AG20443 (cell line): ENCODE results near the gene RNF144A.

Experiments used
- DNase-seq: peaks from one replicate; pipeline ENCODE4 v3.0.0; 2012; ENCODE audit warnings: low spot score, mixed read lengths

RNF144A gene

DNA sequence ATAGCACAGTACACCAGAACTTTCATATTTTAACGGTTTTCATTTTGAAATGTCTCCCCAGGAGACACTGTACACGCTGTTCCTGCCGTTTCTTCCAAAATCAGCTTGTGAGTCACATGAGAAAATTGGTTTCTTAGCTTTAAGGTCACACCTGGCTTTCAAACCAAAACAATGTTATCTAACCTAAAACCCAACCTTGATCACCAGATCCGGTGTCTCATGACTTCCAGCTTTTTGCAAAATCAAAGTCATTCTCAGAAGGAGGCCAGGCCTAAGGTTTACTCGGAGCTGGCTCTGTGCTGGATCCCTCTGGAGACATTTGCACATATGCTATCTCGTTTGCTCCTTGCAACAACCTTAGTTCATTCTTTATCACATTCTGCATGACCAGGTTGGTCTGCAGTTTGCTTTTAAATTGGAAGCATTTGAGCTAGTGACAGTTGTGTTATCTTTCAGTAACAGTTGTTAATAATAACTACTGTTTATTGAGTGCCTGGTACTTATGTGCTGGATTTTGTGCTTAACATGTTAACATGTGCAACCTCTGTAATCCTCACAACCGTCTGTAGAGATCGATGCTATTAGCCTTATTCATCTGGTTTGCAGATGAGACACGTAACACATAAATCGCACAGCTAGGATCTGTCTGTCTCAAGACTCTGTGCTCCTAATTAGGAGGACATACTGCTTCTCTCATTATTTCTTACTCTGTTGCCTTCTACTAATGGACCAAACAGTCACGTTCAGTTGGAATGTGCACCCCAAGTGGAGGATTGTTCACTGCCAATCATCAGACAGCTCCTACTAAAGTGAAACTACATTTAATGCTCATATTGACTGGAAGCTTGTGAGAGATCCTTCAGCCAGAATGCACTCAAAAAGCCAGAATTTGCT lies 105.5 kb downstream of the RNF144A start:
- no peak for DNase-seq

DNA sequence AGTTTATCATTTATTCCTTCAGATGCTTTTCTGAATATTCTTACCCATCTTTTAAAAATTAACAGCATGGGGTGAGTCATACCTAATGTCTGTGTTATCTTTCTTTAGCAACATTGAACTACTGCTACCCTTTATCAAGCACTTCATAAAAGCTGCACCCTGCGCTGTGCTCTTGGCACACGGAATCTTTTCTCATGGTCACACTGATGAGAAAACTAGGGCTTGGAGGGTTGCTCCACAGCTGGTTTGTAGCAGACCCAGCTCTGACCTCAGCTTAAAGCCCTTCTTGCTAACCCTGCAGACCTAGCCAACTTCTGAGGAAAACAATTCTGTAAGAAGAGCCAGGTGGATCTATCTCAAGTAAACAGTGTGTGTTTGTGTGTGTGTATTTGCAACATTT lies 106.3 kb downstream of the RNF144A start:
- DNase-seq: no peak

GRCh38 chr2:7024261-7024660 lies 107.0 kb downstream of the RNF144A start:
- DNase-seq: no peak

DNA sequence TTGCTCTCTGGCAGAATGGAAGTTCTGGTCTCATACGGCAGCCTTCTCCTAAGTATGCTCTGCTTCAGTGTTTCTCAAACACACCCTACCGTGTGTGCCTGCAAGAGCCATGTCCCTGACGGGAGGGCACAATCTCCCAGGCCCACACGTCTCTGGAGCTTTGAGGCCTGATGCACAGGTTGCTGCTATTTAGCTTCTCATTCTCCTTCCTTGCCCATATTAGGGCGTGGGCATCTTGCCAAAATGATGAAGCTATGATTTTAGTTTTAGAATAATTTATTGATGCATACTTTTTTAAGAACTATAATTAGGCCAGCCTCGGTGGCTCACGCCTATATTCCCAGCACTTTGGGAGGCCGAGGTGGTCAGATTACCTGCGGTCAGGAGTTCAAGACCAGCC lies 107.9 kb downstream of the RNF144A start:
- no peak for DNase-seq

DNA sequence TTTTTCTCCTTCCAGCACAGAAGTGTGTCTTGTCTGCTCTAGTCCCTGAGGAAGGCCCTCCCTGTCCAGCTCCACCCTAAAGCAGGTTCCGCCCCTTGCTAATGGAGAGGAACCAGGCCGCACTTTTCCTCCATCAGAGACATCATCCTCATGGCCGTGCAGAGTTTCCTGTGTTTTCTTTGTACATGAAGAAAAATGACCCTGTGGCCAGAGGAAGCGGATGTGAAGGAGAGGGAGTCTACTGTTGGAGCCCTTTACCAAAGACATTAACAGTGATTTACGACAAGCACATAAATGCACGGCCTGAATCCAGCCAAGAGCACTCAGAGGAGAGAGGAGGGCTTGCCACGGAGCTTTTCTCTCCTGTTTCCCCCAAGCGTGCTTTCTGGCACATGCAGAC lies 109.5 kb downstream of the RNF144A start:
- DNase-seq: no peak

GRCh38 chr2:7027411-7027810 lies 110.2 kb downstream of the RNF144A start:
- no peak for DNase-seq

DNA sequence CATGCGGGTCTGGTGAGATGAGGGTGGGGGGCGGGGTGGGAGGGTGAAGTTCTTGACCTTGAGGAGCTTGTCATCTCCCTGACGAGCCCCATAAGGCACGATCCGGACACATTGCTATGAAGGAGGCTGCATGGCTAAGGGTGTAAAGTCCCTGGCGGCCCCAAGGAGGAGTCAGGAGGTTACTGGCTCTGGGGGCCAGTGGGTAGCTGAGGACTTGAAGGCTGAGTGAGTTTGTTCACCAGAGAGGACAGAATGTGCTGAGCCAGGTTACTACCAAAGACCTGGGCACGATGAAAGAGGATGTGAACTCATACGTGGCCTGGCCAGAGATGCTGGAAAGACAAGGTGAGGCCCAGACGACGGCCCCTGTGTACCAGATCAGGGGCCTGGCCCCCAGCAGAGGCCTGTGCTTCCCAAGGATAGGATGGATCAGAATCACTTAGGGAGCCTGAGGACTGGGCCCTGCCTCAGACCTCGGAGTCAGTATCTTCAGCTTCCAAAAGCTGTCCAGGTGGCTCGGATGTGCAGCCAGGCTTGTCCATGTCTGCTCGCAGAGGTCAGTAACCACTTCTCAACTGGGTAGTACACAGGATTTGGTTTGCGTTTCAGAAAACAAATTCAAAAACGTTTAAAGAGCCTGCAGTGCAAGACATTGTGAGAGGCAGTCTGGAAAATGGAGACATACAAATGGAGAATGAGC lies 110.9 kb downstream of the RNF144A start:
- no peak for DNase-seq

GRCh38 chr2:7028846-7029245 lies 111.6 kb downstream of the RNF144A start:
- DNase-seq: no peak

DNA sequence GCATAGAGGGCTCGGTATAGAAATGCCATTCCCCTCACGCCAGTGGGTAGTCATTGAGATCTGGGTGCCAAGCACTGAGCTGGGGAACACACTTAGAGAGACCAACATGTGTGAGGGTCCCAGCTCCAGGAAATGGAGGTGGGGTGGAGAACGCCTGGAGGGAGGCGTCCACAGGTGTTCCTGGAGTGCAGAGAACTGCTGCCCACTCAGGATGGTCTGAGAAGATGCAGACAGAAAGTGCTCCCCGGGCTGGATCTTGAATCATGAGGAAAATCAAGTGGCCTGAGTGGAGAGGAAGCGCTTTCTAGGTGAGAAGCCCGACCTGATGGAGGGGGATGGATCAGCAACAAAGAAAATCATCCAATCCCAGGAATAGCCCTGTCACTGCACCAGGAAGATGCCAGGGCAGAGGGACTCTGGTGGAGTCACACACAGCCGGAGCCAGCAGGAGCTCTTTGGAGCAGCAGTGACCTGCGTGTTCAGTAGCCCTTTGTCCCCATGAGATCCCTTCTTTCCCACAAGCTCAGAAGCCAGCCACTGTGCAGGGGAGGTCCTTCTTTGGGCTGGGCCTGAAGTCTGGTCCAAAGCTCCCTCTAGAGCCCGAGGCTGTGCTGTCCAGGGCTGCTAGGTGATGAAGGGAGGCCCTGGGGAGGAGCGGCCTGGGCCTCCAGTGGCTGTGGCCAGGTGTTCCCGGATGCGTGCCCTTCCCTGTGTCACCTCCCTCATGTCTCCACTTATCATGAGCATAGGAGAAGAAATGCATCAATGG lies 112.3 kb downstream of the RNF144A start:
- no peak for DNase-seq

DNA sequence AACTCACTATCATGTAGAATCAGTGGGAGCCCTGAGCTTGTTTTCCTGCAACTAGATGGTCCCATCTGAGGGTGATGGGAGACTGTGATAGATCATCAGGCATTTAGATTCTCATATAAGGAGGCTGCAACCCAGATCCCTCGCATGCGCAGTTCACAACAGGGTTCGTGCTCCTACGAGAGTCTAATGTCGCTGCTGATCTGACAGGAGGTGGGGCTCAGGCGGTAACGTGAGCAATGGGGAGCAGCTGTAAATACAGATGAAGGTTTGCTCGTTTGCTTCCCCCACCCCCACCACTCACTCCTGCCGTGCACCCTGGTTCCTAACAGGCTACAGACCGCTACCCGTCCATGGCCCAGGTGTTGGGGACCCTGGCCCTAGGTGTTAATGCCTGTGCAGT lies 113.6 kb downstream of the RNF144A start:
- no peak for DNase-seq

DNA sequence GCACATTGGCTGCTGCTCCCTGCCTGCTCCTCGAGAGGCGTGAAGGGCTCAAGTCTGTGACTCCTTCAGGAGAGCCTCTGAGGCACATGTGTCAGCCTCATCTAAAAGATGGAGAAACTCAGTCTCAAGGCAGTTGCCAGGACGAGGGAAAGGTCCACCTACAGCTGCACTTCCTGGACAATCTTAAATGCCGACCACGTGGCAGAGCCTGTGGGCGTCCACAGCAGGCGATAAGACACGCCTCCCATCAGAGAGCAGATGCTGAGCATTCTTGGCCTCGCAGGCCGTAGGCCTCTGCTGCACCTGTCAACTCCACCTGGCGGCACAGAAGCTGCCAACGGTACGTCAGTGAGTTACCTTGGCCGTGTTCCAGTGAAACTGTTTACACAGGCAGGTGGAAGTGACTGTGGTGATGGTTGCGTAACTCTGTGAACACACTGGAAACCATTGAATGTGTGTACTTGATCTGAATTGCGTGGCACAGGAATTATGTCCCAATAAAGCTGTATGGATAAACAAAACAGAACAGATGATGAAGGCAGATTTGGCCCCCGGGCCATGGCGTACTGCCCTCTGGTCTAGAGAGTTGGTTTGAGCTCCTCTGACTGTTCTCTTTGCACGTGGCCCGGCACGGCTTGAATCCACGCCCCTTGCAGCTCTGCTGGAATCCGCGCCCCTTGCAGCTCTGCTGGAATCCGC lies 114.5 kb downstream of the RNF144A start:
- no peak for DNase-seq

- no peak for DNase-seq
Observed at GRCh38 chr2:7032371-7032770, 115.2 kb downstream of the RNF144A start.

- DNase-seq: no peak
Observed at GRCh38 chr2:7033136-7033960, 116.1 kb downstream of the RNF144A start.

DNA sequence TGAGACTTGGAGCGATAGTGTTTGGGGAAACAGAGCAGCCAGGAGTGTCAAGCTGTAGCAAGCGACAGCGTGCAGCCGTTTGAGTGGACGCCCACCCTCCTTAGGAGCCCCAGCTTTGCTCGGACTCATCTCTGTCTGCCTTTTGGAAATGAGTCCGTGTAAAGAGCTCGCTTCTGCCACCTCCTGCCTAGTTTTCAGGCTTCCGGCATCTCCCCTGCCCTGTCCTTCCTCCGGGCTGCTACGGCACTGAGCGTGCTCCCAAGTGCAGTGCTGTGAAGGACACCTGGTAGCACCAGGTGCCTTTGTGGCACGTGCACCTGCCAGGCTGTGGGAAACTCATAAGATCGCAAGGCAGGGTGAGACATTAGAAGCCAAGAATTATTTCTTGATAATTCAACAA lies 117.1 kb downstream of the RNF144A start:
- DNase-seq: no peak

DNA sequence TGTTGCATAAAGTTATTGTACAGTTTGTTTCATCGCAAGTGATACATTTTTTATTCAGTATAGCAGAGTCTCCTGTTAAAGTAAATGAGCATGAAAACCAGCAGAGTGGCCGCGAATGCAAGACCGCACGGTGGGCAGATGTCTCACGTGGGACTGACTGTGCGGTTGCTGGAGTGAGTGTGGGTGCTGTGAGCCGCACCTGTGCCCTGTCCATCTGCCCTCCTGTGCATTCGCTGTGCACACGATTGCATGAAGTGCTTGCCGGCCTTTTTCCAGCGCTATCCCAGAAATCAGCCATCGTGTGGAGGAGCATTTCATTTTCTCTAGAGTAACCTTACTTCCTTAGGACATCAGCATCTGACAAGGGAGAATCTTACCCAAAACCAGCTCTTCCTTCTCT lies 118.7 kb downstream of the RNF144A start:
- DNase-seq: no peak

DNA sequence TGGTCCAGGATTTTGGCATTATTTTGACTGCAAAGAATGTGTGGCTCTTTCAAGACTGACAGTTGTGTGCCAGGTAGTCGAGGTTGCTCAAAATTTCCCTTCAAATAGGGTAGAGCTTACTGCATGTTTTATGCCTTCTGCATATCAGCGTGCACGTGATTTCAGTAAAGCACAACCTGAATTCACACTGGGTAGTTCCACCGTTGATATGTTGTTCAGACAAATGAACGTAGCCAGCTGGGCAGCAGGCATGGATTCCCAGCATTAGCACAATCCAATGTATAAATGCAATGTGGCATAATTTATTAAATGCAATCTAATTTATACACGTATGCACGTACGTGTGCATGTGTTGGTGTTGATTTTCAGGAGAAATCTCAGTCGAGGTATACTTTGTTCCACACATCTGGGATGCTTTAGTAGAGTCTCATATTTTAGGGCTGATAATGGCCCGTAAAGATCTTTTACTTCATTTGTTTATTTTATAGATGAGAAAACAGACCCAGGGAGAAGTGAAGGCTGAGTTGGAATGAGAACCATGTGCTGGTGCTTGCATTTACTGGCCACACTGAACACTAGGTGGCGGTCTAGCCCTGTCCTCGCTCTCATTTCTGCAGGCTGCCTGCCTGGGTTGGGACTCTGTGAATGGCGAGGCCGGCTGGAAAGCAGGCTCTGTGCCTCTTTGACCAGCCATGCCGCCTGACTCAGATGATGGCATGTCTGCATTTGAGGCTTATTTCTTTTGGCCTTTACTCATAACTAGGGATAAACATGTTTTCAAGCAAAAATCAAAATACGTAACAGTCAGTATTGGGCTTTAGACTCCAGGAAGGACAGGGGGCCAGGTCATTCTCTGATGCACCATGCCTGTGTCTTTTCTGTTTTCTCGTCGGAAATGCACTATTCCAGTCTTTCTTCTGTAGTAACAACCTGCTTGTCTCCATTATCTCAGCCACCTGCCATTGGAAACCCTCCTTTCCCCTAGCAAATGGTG lies 120.4 kb downstream of the RNF144A start:
- peak; percentile 85 for DNase-seq

- no peak for DNase-seq
Observed at GRCh38 chr2:7040547-7040946, 123.3 kb downstream of the RNF144A start.

DNA sequence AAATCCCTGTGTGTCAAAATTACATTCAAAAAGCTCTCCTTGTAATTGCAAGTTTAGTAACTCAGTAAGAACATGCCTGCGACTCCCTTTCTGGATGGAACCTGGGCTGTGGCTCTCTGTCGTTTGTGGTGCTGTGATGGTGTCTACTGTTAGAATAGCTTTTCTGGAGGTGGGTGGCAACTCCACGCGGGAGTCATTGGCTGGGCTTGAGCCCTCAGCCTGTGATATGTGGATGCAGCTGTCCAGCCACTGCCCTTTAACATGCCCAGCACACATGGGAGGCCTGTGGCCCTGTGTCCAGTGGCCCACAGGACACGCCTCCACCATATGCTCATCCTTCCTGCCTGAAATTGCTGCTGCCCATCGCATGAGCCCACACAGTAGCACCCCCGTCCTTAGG lies 124.2 kb downstream of the RNF144A start:
- no peak for DNase-seq

- DNase-seq: no peak
Observed at GRCh38 chr2:7043690-7044089, 126.5 kb downstream of the RNF144A start.
